Measurements from ENCODE around the gene NHERF1. TPM values are rescaled to one million over a fixed set of nuclear protein-coding genes. Genes with fewer than 3 reads are reported as not detected.

The NHERF1 gene
- total and polyA plus RNA-seq, 2 donors (not counting 3 experiments of a cell fraction or from before 2014, with no cell fraction given): 24.4 to 26.9 TPM

- H3K27me3 ChIP-seq (ENCODE audit: control insufficient read depth in 2 of 2, insufficient read depth in 2 of 2, low read length in 2 of 2): no peaks in the 10 kb centered on the region
- H3K9me3 ChIP-seq (replicated peaks; ENCODE audit: control insufficient read depth, insufficient read depth, low read length): no peaks in the 10 kb centered on the region
- no TSS peak for BruUV-seq (replicated peaks)
- no peak for TF ChIP-seq POLR2A (IDR thresholded peaks at IDR 0.05; ENCODE audit: low read depth, low read length)
- TF ChIP-seq JUN (IDR thresholded peaks at IDR 0.05; ENCODE audit: borderline replicate concordance, insufficient read depth, insufficient read length, low read depth): no peak
- TF ChIP-seq FOS (IDR thresholded peaks at IDR 0.05; ENCODE audit: borderline replicate concordance, insufficient read depth, low read length): no peak
- POLR2A ChIA-PET: no interaction called here
- no peaks in the 10 kb centered on the region for H3K79me2 ChIP-seq (ENCODE audit: control insufficient read depth, insufficient read depth, low read length)
- H3K27ac ChIP-seq (ENCODE audit: insufficient read depth, low read depth, low read length): no peak overlapping the region
- no peaks in the 10 kb centered on the region for H3K36me3 ChIP-seq (ENCODE audit: control insufficient read depth in 2 of 2, extremely low read depth in 1 of 2, insufficient read depth in 2 of 2, low read length in 2 of 2)
- dilution Hi-C loops (cut with MboI; ENCODE audit: extremely low pct_ligation_motif_present, low sequenced_read_pairs): no loop called here
- H3K9me1 ChIP-seq (replicated peaks; ENCODE audit: control insufficient read depth, extremely low read depth, insufficient read depth, low read length): no peaks in the 10 kb centered on the region
- CTCF ChIA-PET: interaction anchor here (1.4 to 3.5 kb wide), 3 partner anchors 12 to 32 kb away, joined by 4 to 25 read pairs (median 14); no protein-coding TSS in a partner anchor
- H3K4me2 ChIP-seq (ENCODE audit: insufficient read depth, low read length): no peak overlapping the region
- intact Hi-C loops (cut with micrococcal nuclease): no loop called here
- H3K9ac ChIP-seq (replicated peaks; ENCODE audit: extremely low read depth, insufficient read depth, low read length): no peak overlapping the region
- H3K4me1 ChIP-seq (ENCODE audit: control insufficient read depth, extremely low read depth, insufficient read depth, low read length): peaks cover 7% of the 10 kb centered on the region
- H3K4me3 ChIP-seq (replicated peaks in 1 of 3; ENCODE audit: insufficient read depth in 1 of 3, low read depth in 1 of 3, low read length in 3 of 3): no peak overlapping the region
- no peaks in the 10 kb centered on the region for H4K20me1 ChIP-seq (replicated peaks; ENCODE audit: control insufficient read depth, extremely low read depth, insufficient read depth, low read length)
- no peak overlapping the region for H2AFZ ChIP-seq (ENCODE audit: low read depth, low read length)
- FAIRE-seq (no peak), DNase-seq (ENCODE audit: low read depth, low spot score) (no peak)
Measured at GRCh38 chr17:74758848-74759168, 10.4 kb downstream of the NHERF1 start.

GRCh38 chr17:74759243-74759801 lies 10.9 kb downstream of the NHERF1 start:
- no peaks in the 10 kb centered on the region for H3K79me2 ChIP-seq (ENCODE audit: control insufficient read depth, insufficient read depth, low read length)
- H3K4me1 ChIP-seq (ENCODE audit: control insufficient read depth, extremely low read depth, insufficient read depth, low read length): peaks cover 7% of the 10 kb centered on the region
- H3K36me3 ChIP-seq (ENCODE audit: control insufficient read depth in 2 of 2, extremely low read depth in 1 of 2, insufficient read depth in 2 of 2, low read length in 2 of 2): no peaks in the 10 kb centered on the region
- H4K20me1 ChIP-seq (replicated peaks; ENCODE audit: control insufficient read depth, extremely low read depth, insufficient read depth, low read length): no peaks in the 10 kb centered on the region
- no peak for TF ChIP-seq JUN (IDR thresholded peaks at IDR 0.05; ENCODE audit: borderline replicate concordance, insufficient read depth, insufficient read length, low read depth)
- no peak overlapping the region for H3K4me3 ChIP-seq (replicated peaks in 1 of 3; ENCODE audit: insufficient read depth in 1 of 3, low read depth in 1 of 3, low read length in 3 of 3)
- no peak overlapping the region for H3K27ac ChIP-seq (ENCODE audit: insufficient read depth, low read depth, low read length)
- no peak overlapping the region for H3K9ac ChIP-seq (replicated peaks; ENCODE audit: extremely low read depth, insufficient read depth, low read length)
- dilution Hi-C loops (cut with MboI; ENCODE audit: extremely low pct_ligation_motif_present, low sequenced_read_pairs): no loop called here
- CTCF ChIA-PET: interaction anchor here (3.3 to 3.5 kb wide), 2 partner anchors 12 to 13 kb away, joined by 14 to 25 read pairs; no protein-coding TSS in a partner anchor
- H3K9me1 ChIP-seq (replicated peaks; ENCODE audit: control insufficient read depth, extremely low read depth, insufficient read depth, low read length): no peaks in the 10 kb centered on the region
- no peak overlapping the region for H3K4me2 ChIP-seq (ENCODE audit: insufficient read depth, low read length)
- H3K27me3 ChIP-seq (ENCODE audit: control insufficient read depth in 2 of 2, insufficient read depth in 2 of 2, low read length in 2 of 2): no peaks in the 10 kb centered on the region
- H3K9me3 ChIP-seq (replicated peaks; ENCODE audit: control insufficient read depth, insufficient read depth, low read length): no peaks in the 10 kb centered on the region
- FAIRE-seq (no peak), DNase-seq (ENCODE audit: low read depth, low spot score) (no peak)
- POLR2A ChIA-PET: no interaction called here
- no TSS peak for BruUV-seq (replicated peaks)
- intact Hi-C loops (cut with micrococcal nuclease): no loop called here
- no peak overlapping the region for H2AFZ ChIP-seq (ENCODE audit: low read depth, low read length)
